ENCODE measurements around the gene BEND6. TPM values are rescaled to one million over a fixed set of nuclear protein-coding genes. Genes with fewer than 3 reads are reported as not detected.

BEND6 gene
- total and polyA plus RNA-seq, 10 of the 15 experiments (the other 5 are each of a cell fraction or from before 2014, with no cell fraction given), result 0.79 to 2.8 (median 1.6) TPM

GRCh38 chr6:56992036-56992435 lies 37.1 kb downstream of the BEND6 start:
- ATAC-seq (no peak), FAIRE-seq (no peak), DNase-seq (ENCODE audit: low read depth, low spot score) (no peak)
- intact Hi-C loops (cut with micrococcal nuclease; ENCODE audit: unreplicated experiment), result no loop called here
- no peak for TF ChIP-seq ZNF217 (IDR thresholded peaks at IDR 0.05)
- no peak for TF ChIP-seq LARP7 (IDR thresholded peaks at IDR 0.05)
- TF ChIP-seq EP300 (IDR thresholded peaks at IDR 0.05; ENCODE audit: borderline replicate concordance in 1 of 2, control insufficient read depth in 1 of 2, low read depth in 2 of 2, low read length in 2 of 2), result no peak
- no peak for TF ChIP-seq IKZF2 (IDR thresholded peaks at IDR 0.05)
- TF ChIP-seq YBX1 (IDR thresholded peaks at IDR 0.05), result no peak
- no peak for TF ChIP-seq BCLAF1 (IDR thresholded peaks at IDR 0.05)
- TF ChIP-seq CEBPB (IDR thresholded peaks at IDR 0.05; ENCODE audit: borderline replicate concordance in 1 of 2, low read depth in 2 of 2, low read length in 2 of 2), result no peak
- TF ChIP-seq RAD51 (IDR thresholded peaks at IDR 0.05), result no peak
- TF ChIP-seq HDAC2 (IDR thresholded peaks at IDR 0.05), result no peak
- CTCF ChIA-PET, result interaction anchor here (2.0 kb wide), 1 partner anchor 88 kb away, joined by 8 read pairs; no protein-coding TSS in a partner anchor
- H3K9ac ChIP-seq (ENCODE audit: control insufficient read depth, insufficient read depth, low read length), result no peak overlapping the region
- no peaks in the 10 kb centered on the region for H3K4me1 ChIP-seq (ENCODE audit: control insufficient read depth, insufficient read depth, low read length)
- H3K4me2 ChIP-seq (ENCODE audit: control insufficient read depth, insufficient read depth), result no peak overlapping the region
- H3K4me3 ChIP-seq, result no peak overlapping the region
- no peaks in the 10 kb centered on the region for H3K9me3 ChIP-seq (replicated peaks; ENCODE audit: control insufficient read depth, insufficient read depth, low read length)
- no peak overlapping the region for H3K27ac ChIP-seq (ENCODE audit: control insufficient read depth, insufficient read depth)
- SMC1A ChIA-PET (ENCODE audit: uncharacterized antibody, unreplicated experiment), result interaction anchor here (0.5 to 1.6 kb wide), 2 partner anchors 59 to 208 kb away, joined by 3 to 6 read pairs; no protein-coding TSS in a partner anchor
- no TSS peak for BruUV-seq (replicated peaks)
- H2AFZ ChIP-seq (ENCODE audit: control insufficient read depth, low read depth, low read length), result peak overlapping the region; percentile 17; the same call in 1 of the 2 replicates
- POLR2A ChIA-PET, result no interaction called here
- no peaks in the 10 kb centered on the region for H3K27me3 ChIP-seq (replicated peaks in 1 of 2; ENCODE audit: control insufficient read depth in 2 of 2, insufficient read depth in 2 of 2, low read length in 1 of 2)
- no peaks in the 10 kb centered on the region for H3K36me3 ChIP-seq (ENCODE audit: control insufficient read depth in 2 of 2, insufficient read depth in 2 of 2, low read length in 1 of 2)
- RAD21 ChIA-PET (ENCODE audit: unreplicated experiment), result interaction anchor here (1.3 kb wide), 1 partner anchor 88 kb away, joined by 3 read pairs; no protein-coding TSS in a partner anchor
- H3K79me2 ChIP-seq (ENCODE audit: control insufficient read depth, insufficient read depth, low read length), result no peaks in the 10 kb centered on the region
- H4K20me1 ChIP-seq (ENCODE audit: control insufficient read depth, insufficient read depth), result no peaks in the 10 kb centered on the region
- in situ Hi-C loops (cut with MboI), result no loop called here
- WGBS (ENCODE audit: insufficient coverage, insufficient replicate concordance, low lambda C conversion rate, missing lambda C conversion rate), result 45% methylated on average over 2 of the region's 2 CpGs
